ENCODE measurements around the gene SETD1B. TPM values are rescaled to one million over a fixed set of nuclear protein-coding genes. Genes with fewer than 3 reads are reported as not detected.

The SETD1B gene
- total RNA-seq, 1 donor = 4.7 TPM

- no peak for TF ChIP-seq CTCF (IDR thresholded peaks at IDR 0.05; ENCODE audit: insufficient read depth, low read depth, low read length)
- no peak overlapping the region for H3K4me3 ChIP-seq (ENCODE audit: low read depth, low read length)
- DNase-seq (ENCODE audit: low read depth) = no peak
Observed at GRCh38 chr12:121814429-121815119, 10.8 kb downstream of the SETD1B start.

GRCh38 chr12:121815263-121815662 lies 11.5 kb downstream of the SETD1B start:
- H3K4me3 ChIP-seq (ENCODE audit: low read depth, low read length) = no peak overlapping the region
- no peak for TF ChIP-seq CTCF (IDR thresholded peaks at IDR 0.05; ENCODE audit: insufficient read depth, low read depth, low read length)
- DNase-seq (ENCODE audit: low read depth) = no peak

- no peak overlapping the region for H3K4me3 ChIP-seq (ENCODE audit: low read depth, low read length)
- DNase-seq (ENCODE audit: low read depth) = no peak
- TF ChIP-seq CTCF (IDR thresholded peaks at IDR 0.05; ENCODE audit: insufficient read depth, low read depth, low read length) = no peak
Observed at GRCh38 chr12:121816925-121817647, 13.3 kb downstream of the SETD1B start.

GRCh38 chr12:121817648-121818043 lies 13.8 kb downstream of the SETD1B start:
- TF ChIP-seq CTCF (IDR thresholded peaks at IDR 0.05; ENCODE audit: insufficient read depth, low read depth, low read length) = no peak

GRCh38 chr12:121819212-121819949 lies 15.6 kb downstream of the SETD1B start:
- no peak overlapping the region for H3K4me3 ChIP-seq (ENCODE audit: low read depth, low read length)
- DNase-seq (ENCODE audit: low read depth) = no peak
- no peak for TF ChIP-seq CTCF (IDR thresholded peaks at IDR 0.05; ENCODE audit: insufficient read depth, low read depth, low read length)

More at GRCh38 chr12:121817648-121818043, 13.8 kb downstream of the SETD1B start:
- H3K4me3 ChIP-seq (ENCODE audit: low read depth, low read length) = no peak overlapping the region
- DNase-seq (ENCODE audit: low read depth) = no peak

GRCh38 chr12:121820056-121820455 lies 16.2 kb downstream of the SETD1B start:
- DNase-seq (ENCODE audit: low read depth) = no peak
- TF ChIP-seq CTCF (IDR thresholded peaks at IDR 0.05; ENCODE audit: insufficient read depth, low read depth, low read length) = no peak

More at GRCh38 chr12:121820056-121820455, 16.2 kb downstream of the SETD1B start:
- H3K4me3 ChIP-seq (ENCODE audit: low read depth, low read length) = no peak overlapping the region
